ENCODE measurements around the gene LAMTOR3.
"Not testable (repeated sequence)": the region's sequence is repeated elsewhere in the genome, so short reads cannot be mapped to it uniquely, and the experiment has no call there.

LAMTOR3 gene

GRCh38 chr4:99832758-99833157, 61.5 kb downstream of the LAMTOR3 start:
- DNase-seq (ENCODE audit: low read depth in 2 of 3, low spot score in 1 of 3), result no peak

- DNase-seq (ENCODE audit: low read depth in 2 of 3, low spot score in 1 of 3), result no peak
These were observed 61.9 kb downstream of the LAMTOR3 start for GRCh38 chr4:99832321-99832720.

GRCh38 chr4:99830051-99830450, 64.2 kb downstream of the LAMTOR3 start:
- DNase-seq (ENCODE audit: low read depth in 2 of 3, low spot score in 1 of 3), result not testable (repeated sequence)

GRCh38 chr4:99828477-99828876, 65.8 kb downstream of the LAMTOR3 start:
- DNase-seq (ENCODE audit: low read depth in 2 of 3, low spot score in 1 of 3), result no peak
